IPS-NIHi7 (cell line): ENCODE measurements around the gene PHC3.

Source experiments
- DNase-seq: peaks from one replicate; pipeline ENCODE4 v3.0.0; 2012; ENCODE audit warnings: mixed read lengths; ENCODE audit errors: extremely low spot score

Gene PHC3

DNA sequence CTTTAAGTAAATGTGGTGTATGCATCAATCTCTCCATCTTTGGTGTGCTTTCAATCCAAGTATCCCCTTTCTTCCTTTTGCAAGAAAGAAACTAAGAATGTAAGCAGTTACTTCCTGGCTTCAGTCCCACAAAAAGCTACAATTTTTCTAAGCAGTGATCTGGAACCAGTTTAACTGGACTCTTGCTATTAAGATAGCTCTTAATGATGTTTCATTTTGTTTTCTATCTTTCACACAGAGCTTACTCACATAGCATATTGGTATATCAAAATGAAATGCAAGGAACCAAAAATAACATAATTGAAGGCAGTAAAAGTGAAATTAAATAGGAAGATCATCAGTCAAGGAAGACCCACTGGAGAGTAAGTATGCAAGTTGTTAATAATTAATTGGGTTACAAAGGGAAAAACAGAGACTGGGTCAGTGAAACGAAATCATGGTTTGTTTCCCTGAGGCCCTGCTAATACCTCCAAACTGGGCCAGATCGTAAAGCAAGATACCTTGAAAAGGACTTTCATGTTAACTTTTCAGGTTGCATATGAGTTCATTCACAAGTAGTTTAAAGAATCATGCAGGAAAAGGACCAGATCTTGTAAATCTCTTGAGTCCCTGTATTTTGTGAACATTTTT is 101.9 kb downstream of the PHC3 start:
- DNase-seq, result no peak

DNA sequence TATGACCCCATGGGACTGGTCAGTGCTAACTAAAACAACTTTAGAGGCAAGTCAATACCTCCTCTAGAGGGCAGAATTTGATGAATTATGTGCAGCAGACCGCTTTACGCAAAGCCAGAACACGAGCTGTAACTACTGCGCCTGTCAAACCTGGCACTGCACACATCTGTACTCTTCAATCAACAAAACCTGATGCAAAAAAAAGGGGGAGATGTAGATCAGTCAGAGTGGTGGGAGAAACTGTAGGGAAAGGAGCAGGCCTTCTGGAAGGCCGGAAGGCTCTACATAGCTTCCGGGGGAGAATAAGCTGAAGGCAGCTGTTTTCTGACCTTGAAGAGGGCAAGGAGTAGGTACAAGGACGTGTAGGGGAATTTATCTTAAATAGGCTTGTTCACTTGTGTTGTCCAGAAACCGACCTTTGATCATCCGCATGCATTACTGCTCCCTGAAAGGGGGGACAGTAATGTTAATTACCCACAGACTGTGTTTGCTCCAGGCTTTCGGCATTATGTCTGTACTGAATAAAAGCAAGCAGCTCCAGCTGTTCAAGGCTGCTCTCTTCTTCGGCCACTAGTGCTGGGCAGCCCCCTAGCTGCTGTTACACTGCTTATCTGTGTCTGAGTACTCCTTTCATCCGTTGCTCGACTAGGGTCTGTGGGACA is 102.8 kb downstream of the PHC3 start:
- no peak for DNase-seq

DNA sequence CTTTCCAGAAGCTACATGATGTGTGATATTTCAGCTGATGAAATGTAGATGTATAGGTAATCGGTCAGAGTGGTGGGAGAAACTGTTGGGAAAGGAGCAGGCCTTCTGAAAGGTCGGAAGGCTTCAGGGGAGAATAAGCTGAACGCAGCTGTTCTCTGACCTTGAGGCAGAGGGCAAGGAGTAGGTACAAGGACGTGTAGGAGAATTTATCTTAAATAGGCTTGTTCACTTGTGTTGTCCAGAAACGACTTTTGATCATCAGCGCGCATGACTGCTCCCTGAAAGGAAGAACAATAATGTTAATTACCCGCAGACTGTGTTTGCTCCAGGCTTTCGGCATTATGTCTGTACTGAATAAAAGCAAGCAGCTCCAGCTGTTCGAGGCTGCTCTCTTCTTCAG is 104.2 kb downstream of the PHC3 start:
- no peak for DNase-seq

DNA sequence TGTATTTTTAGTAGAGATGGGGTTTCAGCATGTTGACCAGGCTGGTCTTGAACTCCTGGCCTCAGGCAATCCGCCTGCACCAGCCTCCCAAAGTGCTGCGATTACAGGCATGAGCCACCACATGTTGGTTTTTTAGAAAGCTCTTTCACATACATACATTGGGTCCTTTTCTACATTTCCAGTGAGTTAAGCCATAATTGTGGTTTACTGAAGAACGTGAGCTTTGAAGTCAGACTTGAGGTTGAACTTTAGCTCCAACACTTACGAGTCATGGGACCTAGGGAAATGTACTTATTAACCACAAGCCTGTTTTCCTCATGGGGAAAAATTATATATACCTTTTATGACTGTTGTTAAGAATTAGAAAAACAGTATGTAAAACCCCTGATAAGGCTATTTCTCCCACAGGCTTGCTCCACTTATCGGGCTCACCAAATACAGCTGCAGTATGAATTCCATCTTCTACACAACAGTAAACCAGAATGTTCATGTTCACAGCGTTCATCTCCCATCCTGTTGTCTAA is 104.8 kb downstream of the PHC3 start:
- DNase-seq, result no peak

DNA sequence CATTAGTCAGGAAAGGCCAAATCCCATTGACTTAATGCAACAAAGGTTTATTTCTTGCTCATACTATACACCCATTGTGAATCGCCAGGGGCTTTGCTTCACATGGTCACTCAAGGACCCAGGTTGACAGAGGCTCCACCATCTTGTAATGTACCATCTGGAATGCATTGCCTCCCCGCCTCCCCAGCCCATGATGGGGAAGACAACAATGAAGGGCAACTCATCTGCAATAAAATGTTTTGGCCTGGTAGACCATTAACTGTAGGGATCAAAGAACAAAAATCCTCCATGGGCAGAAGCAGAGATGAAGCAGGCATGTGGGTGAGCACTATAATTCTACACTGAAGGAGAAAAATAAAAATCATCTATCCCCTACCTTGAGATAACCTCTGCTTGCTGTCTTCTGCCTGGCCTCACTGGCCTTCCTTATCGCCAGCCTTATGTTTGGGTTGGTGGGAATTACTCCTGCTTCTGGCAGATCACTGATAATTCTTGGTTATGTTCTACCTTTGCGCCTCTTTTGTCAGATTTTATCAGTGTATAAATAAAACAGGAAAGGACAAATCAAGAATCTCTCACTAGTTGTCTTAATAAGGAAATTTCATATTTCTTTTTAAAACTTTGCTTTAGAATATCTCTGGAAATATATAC is 106.0 kb downstream of the PHC3 start:
- DNase-seq, result no peak

DNA sequence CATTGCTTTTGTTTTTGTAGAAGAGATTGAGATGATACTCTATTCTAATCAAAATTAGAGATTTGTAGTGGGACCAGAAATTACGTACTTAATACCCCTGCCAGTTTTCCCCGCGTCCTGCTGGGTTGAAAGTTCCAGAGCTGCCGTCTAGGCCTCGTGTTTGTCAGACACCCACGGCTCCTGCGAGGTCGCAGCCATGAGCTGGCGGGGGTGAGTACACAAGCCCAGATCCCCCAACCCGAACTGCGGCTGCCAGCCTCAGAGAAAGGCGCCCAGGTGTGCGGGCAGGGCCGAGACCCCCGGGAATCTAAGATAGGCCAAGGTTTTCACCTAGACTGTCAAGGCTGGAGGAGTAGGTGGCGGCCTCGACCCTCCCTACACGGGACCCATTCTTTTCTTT is 117.4 kb downstream of the PHC3 start:
- no peak for DNase-seq

DNA sequence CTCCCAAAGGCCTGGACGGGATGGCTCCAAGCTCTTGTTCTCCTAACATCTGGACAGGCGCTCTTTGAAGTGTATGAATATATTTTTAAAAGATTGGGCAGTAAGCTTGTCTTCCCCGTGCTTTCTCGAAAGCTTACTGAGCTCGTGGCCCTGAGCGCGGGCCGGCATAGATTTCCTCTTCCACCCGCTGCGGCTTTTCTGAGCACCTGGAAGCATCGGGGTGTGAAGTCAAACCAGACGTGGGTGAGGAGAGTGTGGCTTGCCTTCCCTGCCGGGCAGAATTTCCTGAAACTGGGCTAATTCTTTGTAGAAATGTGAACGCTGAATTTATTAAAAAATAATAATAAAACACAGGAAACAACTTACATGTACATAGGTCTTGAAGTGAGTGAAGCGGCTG is 117.8 kb downstream of the PHC3 start:
- no peak for DNase-seq

DNA sequence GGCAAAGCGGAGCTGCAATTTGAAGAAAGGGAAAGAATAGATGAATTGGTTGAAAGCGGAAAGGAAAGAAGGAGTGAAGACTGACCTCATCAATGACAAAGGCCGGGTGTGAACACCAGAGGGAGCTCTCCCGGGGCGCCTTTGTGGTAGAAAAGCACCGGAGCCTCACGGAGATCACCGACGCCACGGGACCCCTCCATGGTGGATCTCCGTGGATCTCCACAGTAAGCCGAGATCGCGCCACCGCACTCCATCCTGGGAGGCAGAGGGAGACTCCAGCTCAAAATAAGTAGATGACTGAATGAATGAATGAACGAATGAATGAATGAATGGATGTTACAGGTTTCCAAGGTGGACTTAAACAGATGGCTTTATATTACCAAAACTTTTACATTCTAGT is 118.8 kb downstream of the PHC3 start:
- peak; percentile 49 for DNase-seq

DNA sequence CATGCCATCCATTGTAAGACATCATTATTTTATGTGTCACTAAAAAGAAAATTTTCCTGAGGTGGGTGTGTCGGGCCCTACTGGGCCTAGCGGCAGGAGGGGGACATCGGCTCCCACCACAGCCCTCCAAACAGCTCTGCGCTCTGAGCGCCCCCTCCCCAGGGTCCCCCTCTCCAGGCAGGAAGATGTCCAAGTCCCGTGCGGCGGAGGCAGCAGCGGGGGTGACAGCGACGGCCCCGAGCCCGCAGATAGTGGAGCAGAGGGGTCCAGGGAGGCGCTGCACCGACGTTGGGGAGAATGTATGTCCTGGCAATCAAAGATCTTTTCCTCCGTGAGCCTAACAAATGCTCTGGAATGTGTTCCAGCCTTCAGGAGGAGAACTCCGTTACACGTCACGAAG is 119.5 kb downstream of the PHC3 start:
- DNase-seq, result no peak

DNA sequence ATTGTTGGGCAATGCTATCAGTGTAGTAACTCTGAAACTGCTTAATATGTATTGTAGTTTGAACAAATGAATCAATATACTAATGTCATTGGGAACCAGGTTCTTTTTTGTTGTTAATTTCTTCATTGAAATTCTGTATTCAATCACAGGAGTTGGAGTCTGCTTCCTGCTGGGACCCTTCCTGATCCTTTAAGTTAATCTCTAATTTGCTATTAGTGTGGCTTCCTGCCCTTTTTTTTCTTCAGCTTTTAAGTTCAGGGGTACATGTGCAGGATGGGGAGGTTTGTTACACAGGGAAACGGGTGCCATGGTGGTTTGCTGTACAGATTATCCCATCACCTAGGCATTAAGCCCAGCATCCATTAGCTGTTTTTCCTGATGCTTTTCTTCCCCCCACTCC is 122.1 kb downstream of the PHC3 start:
- DNase-seq, result no peak

DNA sequence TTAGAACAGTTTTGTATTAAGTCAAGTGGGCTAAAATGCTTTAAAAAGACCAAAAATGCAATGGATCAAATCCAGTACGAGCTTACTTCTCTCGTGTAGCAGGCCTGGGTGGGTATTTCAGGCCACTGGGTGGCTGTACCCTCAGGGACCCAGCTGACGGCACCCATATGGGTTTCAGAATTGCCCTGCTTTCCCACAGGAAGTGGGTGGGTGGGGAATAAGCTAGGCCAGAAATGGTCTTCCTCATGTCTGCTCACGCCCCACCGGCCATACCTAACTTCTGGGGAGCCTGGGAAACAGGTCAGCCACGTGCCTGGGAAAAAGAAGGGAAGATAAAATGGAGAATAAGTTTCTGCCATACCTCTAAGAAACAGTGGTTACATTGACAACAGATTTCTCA is 123.4 kb downstream of the PHC3 start:
- no peak for DNase-seq

DNA sequence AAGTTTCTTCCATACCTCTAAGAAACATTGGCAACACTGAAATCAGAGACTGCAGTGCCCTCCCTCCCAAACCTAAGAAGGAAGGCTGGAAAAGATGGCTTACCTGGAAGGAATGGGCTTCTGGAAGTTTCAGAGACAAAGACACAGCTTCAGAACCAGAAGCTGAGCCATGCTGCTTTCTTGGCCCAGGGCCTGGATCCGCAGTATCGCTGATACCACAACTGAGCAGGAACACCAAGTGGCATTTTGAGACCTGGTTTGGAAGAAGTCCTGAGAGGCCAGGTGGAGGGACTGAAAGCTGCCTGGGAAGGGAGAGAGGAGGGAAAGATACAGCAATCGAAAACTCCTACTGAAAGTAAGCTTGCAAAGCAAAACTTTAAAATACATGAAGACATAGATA is 124.0 kb downstream of the PHC3 start:
- no peak for DNase-seq

DNA sequence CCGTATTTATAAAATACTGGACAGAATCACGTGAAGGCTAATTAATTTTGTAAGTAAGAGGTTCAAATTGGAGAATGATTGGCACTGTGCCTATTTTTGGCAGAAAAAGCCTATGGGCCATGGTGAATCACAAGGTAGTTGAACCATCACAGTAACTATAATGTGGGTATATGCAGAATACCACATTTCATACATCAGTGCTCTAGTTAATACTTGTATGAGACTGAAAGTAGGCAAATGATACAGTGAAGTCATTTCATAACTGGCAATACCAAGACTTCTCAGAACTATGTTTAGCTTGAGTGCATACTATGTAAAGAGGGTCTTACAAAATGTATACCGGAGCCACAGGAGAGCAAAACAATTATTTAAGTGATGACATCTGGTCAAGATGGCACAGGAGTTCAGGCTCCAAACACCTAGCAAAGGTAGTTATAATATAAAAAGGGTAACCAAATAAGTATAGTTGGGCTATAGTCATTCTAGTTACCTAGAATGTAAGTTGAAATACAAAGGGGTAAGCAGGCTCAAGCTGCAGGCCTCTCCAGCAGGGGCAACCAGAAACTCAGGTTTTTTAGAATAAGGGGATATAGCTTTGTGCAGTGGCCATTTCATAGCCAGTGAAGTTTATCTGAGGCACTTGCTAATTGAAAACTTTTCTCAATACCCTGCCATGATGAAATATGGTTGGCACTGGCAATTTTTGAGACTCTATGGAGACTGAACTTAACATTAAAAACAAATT is 124.7 kb downstream of the PHC3 start:
- DNase-seq, result no peak

DNA sequence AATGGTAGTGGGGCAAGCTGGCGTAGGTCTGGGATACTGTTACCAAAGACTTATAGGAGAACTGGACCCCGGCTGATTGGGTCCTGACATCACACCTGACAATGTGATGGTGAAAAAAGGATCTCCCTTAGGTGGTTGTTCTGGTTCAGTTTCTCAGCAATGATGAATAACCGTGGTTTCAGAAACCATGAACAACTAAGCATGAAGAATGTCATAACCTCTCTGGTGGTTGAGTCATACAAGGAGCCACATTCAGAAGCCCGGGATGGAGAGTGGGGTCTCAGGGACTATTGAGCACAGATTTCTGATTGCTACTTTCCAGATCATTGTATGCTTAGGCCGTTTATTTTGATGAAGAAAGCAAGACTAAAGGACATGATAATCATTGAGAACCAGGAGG is 126.3 kb downstream of the PHC3 start:
- no peak for DNase-seq

DNA sequence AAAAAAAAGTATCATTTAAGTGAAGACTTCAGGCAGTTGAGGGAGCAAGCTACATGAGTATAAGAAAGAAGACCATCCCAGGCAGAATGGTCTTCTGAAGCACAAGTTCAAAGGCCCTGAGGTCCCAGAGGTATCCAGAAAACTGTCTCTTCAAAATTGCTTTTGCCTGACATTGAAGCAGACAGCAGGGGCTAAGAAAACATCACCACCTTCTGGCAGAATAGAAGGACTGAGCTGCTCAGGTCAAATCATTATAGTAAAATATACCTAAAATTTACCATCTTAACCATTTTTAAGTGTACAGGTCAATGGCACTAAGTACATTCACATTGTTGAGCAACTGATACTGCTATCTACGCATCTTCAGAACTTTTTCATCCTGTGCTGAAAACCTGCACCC is 127.3 kb downstream of the PHC3 start:
- DNase-seq, result no peak

DNA sequence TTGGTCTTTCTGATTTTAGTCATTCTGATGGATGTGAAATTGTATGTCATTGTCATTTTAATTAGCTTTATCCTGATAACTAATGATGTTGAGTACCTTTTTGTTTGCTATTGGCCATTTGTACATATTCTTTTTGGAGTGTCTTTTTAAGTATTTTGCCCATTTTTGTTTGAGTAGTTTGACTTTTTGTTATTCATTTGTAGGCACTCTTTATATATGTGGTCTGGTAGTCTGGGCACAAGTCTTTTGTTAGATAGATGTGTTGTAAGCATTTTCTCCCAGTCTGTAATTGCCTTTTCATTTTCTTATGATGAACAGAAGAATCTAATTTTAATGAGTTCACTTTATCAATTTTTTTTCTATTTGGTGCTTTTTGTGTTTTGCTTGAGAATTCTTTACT is 129.1 kb downstream of the PHC3 start:
- DNase-seq, result no peak

DNA sequence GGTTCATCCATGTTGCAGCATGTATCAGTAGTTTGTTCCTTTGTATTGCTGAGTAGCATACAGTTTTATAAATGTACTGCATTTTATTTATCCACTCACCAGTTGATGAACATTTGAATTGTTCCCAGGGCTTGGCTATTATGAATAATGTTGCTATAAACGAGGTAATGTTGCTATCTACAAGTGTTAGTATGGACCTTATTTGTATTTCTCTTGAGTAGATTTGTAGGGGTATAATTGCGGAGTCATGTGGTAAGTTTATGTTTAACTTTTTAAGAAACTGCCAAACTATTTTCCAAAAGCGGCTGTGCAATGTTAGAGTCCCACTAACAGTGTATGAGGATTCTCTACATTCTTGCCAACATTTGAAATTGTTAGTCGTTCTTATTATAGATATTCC is 130.8 kb downstream of the PHC3 start:
- DNase-seq, result no peak

DNA sequence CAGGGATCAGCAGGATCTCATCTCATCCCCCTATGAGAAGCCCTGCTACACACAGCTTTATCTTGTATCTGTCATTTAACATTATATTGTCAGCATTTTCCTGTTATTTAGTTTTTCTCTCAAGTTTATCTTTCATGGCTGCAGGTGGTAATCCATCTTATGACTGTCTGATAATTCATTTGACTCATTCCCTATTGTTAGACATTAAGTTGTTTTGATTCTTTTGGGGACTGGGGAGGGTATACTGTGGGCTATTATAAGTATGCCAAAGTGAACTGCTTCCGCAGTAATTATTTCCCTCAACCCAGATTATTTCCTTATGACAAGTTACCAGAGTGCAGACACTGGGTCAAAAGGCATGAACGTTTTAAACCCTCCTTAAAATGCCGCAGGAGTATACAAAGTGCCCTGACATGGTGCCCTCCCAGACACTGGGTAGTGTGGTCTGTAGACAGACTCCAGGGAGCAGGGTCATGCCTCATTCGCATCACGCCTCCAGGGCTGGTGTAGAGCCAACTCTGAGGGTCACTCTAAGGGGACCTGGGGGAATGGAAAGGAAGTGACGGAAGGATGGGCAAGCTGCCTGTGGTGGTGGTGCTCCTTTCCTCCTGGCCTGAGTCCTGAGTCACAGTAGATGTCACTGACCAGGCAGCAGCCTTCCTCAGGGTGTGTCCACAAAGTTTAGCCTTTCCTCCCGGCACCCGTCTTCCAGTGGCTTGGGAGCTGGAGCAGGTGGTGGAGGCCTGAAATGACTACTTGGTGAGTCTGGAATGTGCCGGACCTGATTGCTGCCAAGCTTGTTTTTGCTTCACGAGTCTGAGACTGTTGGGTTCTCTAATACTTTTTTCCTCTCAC is 132.2 kb downstream of the PHC3 start:
- no peak for DNase-seq

DNA sequence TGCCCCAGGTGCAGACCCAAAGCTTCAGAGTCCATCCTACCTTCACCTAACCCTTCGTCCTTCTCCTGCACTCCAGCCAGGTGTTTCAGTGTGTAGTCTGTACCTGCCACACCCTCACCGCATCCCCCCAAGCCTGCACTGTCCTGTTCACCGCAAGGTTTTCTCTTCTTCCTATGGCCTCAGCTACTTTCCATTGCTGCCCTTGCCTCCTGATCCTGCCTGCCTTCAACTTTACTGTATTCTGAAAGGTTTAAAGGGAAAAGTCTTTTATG is 134.5 kb downstream of the PHC3 start:
- DNase-seq, result no peak

DNA sequence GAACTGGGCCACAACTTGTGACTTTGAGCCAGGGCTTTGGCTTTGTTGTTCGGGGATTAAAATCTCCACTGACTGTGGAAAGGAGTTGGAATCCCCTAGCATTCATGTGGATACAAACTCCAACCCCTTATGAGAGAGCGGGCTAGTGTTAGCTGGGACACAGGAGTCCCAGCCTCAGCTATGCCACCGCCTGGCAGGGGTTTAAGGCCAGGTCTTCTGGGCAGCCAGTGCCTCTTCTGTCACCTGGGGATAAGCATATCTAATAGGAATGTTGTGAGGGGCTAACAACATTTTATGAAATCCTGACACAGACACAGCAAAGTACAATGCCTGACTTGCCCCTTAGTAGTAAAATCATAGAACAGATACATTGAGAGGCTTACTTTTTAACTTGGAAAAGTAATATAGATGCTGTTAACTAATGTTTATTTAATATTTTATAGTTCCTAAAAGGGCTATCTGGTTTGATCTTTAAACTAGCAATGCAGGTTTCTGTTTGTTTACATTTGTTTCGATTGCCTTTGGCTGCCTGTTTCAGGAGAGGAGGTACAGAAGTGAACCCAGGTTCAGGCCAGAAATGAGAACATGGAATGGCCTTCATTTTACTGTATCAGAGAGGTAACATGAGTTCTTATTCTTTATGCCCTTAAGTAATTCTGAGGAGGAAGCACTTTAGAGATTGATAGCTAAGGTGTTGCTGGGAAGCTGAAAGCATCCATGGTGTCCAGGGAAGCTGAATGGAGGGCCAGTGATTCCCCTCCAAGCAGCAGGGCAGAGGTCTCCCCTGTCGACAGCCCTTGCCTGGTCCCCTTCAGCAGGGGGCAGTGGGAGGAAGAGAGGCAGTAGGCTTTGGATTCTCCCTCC is 135.0 kb downstream of the PHC3 start:
- no peak for DNase-seq

DNA sequence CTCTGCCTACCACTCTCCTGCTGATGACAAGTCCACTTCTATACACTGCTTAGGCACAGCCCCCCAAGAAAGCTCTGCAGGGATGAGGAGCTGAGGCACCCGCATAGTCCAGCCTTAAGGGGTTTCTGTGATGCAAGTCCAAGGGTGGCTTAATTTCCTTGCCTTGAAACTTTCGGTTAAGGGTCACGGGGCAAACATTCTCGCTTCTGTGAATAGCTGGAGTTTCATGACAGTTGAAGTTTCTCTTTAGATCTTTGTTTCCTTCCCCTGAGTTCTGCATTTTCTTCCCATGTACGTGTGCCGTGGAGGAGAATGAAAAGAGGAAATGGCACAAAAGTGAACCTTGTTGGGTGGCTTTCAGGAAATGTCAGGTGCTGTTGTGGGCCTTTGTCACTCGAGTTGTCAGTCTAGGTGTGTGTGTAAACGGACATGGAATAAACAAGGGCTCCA is 136.7 kb downstream of the PHC3 start:
- no peak for DNase-seq
